HFFc6 (cell line): Measurements from ENCODE around the gene C21orf58. TPM values are rescaled to one million over a fixed set of nuclear protein-coding genes. Genes with fewer than 3 reads are reported as not detected.

ENCODE experiments used
- DNase-seq: peaks from one replicate; pipeline ENCODE4 v3.0.0-alpha.2; 2018
- H3K27ac Mint-ChIP-seq: 2 replicates; pipeline ENCODE4 v1.8.0; 2020; ENCODE audit warnings: mild to moderate bottlenecking, mixed read lengths
- H3K27me3 Mint-ChIP-seq: 2 replicates; pipeline ENCODE4 v1.8.0; 2021; ENCODE audit warnings: mild to moderate bottlenecking, moderate library complexity, mixed read lengths; ENCODE audit not compliant: insufficient read depth
- H3K36me3 Mint-ChIP-seq: 2 replicates; pipeline ENCODE4 v1.8.0; 2021; ENCODE audit warnings: low read depth, mixed read lengths
- H3K4me1 Mint-ChIP-seq: 2 replicates; pipeline ENCODE4 v1.8.0; 2020; ENCODE audit warnings: low read depth, mixed read lengths
- H3K4me3 Mint-ChIP-seq: 2 replicates; pipeline ENCODE4 v1.8.0; 2020; ENCODE audit warnings: mild to moderate bottlenecking, moderate library complexity, mixed read lengths
- H3K9me3 Mint-ChIP-seq: 2 replicates; pipeline ENCODE4 v1.8.0; 2020; ENCODE audit warnings: mild to moderate bottlenecking, mixed read lengths
- total RNA-seq, 6 experiments: library from RNA; stranded (reverse); fragmentation: NEBNext Ultra II Directional; extraction: Animal tissue kit (Norgen Biotek cat#: 25700); gene quantifications; 2 replicates in 1 of 6; 3 replicates in 5 of 6; pipeline ENCODE4 v1.2.3, GENCODE V29; 2021
- TF ChIP-seq, protein P1 (sequence below): fragments of 200-600 bp; sonication (generic); IDR thresholded peaks from 2 replicates; pipeline ENCODE4 v1.5.0; 2021; ENCODE audit warnings: antibody characterized with exemption, mild to moderate bottlenecking

The C21orf58 gene
- total RNA-seq, 6 experiments from 2014 or later, result 5.2 to 7.7 (median 7.1) TPM

DNA sequence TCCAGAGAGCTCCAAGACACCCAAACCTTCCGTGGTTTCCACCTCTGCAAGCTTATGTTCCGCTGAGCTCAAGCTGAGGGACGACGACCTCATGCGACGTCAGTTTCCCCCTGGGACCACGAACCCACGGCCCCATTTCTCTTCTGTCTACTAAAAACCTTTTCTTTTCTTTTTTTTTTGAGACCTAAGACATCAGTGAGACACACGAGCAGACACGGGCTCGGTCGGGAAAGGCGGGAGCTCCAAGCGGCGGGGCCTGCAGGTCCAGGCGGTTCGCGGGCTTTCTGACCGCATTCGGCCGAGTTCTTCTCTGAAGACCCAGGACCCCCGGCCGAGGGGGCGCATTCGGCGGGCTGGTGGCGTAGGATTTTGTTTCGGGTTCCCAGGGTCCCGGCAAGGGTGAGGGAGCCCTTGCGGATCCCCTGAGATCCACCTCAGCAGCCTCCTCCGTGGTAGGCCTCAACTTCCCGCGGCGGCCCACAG, 402 bp downstream of the C21orf58 start:
- Mint-ChIP-seq H3K4me3 (peak overlapping the region; percentile 94), H3K27me3 (no peaks in the 10 kb centered on the region; the same call in 1 of the 2 replicates), H3K9me3 (no peaks in the 10 kb centered on the region), H3K27ac (peak overlapping the region; percentile 85), H3K4me1 (peaks cover 42% of the 10 kb centered on the region), H3K36me3 (peaks cover 15% of the 10 kb centered on the region; the same call in 1 of the 2 replicates)
- TF ChIP-seq, protein P1, sequence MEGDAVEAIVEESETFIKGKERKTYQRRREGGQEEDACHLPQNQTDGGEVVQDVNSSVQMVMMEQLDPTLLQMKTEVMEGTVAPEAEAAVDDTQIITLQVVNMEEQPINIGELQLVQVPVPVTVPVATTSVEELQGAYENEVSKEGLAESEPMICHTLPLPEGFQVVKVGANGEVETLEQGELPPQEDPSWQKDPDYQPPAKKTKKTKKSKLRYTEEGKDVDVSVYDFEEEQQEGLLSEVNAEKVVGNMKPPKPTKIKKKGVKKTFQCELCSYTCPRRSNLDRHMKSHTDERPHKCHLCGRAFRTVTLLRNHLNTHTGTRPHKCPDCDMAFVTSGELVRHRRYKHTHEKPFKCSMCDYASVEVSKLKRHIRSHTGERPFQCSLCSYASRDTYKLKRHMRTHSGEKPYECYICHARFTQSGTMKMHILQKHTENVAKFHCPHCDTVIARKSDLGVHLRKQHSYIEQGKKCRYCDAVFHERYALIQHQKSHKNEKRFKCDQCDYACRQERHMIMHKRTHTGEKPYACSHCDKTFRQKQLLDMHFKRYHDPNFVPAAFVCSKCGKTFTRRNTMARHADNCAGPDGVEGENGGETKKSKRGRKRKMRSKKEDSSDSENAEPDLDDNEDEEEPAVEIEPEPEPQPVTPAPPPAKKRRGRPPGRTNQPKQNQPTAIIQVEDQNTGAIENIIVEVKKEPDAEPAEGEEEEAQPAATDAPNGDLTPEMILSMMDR, result no peak
- no peak for DNase-seq

DNA sequence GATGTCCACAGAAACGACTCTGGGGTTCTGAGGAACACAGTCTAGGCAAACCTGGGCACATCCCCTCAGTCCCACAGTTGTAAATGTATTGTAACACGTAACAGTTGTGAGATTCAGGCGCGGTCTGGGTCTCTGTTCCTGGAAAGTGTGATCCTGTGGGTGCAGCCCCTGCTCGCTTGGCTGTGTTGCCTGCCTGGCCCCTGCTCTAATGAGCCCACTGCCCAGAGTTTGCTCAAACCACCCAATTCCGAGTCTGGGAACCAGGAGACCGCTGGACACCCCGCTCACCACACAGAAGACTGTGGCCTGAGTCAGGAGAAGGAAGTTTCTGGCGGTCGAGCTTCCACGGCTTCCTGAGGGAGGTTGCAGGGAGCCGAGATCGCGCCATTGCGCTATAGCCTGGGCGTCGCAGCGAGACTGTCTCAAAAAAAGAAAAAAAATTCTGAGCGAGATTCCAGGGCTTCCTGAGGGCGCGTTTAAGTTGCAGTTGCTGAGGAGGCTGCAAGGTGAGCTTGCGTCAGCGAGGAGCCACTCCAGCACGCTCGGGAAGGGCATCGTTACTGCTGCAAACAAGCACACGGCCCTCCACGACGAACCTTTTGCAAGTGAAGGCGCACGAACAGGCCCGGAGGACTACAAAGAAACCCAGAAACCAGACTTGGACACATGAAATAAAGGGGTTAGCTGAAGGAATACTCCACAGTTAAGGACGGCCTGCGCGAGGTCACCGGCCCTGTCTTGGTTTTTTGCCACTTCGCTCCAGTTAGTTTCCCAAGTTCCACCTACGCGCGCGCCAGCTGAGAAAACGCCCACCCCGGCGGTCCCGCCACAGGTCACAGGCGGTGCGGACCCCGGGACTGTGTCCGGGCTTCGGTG, 1.1 kb downstream of the C21orf58 start:
- H3K36me3 Mint-ChIP-seq, result peaks cover 14% of the 10 kb centered on the region; the same call in 1 of the 2 replicates
- peaks cover 42% of the 10 kb centered on the region for H3K4me1 Mint-ChIP-seq
- H3K9me3 Mint-ChIP-seq, result no peaks in the 10 kb centered on the region
- H3K4me3 Mint-ChIP-seq, result peak overlapping the region; percentile 94
- peak; percentile 46 for DNase-seq
- TF ChIP-seq, protein P1, result no peak
- H3K27ac Mint-ChIP-seq, result peak overlapping the region; percentile 85
- no peaks in the 10 kb centered on the region; the same call in 1 of the 2 replicates for H3K27me3 Mint-ChIP-seq

DNA sequence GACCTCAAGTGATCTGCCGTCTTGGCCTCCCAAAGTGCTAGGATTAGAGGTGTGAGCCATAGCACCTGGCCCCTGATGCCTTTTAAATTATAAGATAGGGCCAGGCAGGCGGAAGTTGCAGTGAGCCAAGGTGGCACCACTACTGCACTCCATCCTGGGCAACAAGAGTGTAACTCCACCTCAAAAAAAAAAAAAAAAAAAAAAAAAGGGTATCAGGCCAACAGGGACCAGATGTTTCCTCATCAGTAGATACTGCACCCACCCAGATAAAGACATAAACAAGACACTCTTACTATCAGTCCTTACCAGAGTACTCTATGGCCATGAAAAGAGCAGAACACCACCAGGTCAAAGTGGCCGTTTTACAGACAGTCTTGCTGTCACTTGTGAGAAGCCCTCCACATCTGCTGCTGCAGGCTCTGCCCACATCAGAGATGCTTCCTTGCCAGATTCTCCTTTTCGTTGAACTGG, 3.3 kb downstream of the C21orf58 start:
- no peaks in the 10 kb centered on the region for H3K9me3 Mint-ChIP-seq
- peak overlapping the region; percentile 16 for H3K27ac Mint-ChIP-seq
- no peaks in the 10 kb centered on the region; the same call in 1 of the 2 replicates for H3K27me3 Mint-ChIP-seq
- no peak overlapping the region; the same call in 1 of the 2 replicates for H3K4me3 Mint-ChIP-seq
- peaks cover 29% of the 10 kb centered on the region for H3K4me1 Mint-ChIP-seq
- no peak for DNase-seq
- peaks cover 4% of the 10 kb centered on the region; the same call in 1 of the 2 replicates for H3K36me3 Mint-ChIP-seq
- TF ChIP-seq, protein P1, result no peak

DNA sequence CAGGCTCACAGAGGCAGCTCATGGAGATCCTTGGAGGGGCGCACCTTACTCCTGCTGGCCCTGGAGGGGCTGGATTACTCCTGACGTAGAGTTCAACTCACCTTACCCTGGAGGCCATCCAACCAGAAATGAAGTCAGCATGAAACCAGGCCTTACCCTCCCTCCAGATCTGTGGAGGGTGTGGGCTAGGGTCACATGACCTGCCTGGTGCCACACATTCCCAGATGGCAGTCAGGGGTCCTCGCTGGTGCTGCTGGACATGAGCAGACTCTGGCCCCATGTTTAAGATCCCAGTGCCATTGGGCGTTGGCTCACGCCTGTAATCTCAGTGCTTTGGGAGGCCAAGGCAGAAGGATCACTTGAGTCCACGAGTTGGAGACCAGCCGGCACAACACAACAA, 4.5 kb downstream of the C21orf58 start:
- H3K27me3 Mint-ChIP-seq, result no peaks in the 10 kb centered on the region; the same call in 1 of the 2 replicates
- TF ChIP-seq, protein P1, result no peak
- no peak overlapping the region for H3K4me3 Mint-ChIP-seq
- no peaks in the 10 kb centered on the region for H3K9me3 Mint-ChIP-seq
- H3K4me1 Mint-ChIP-seq, result peaks cover 27% of the 10 kb centered on the region
- DNase-seq, result no peak
- H3K27ac Mint-ChIP-seq, result no peak overlapping the region
- peaks cover 4% of the 10 kb centered on the region; the same call in 1 of the 2 replicates for H3K36me3 Mint-ChIP-seq

DNA sequence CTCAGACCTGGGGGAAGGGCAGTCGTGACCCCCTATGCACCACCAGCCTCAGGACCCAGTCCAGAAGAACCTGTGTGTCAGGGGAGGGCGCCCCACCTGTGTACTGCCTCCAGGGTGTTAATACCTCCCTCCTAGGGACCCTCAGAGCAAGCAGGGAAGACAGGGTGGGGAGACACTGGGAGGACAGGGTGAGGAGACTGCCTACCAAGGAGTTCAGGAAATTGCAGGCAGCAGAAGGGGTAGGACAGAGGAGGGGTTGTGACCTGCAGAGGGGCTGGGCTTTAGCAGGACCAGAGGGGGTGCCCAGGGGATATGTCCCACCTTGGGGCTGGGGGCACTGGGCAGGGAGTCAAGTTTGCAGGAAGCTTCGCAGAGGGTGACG, 5.2 kb downstream of the C21orf58 start:
- DNase-seq, result no peak
- Mint-ChIP-seq H3K9me3 (no peaks in the 10 kb centered on the region), H3K27ac (no peak overlapping the region), H3K27me3 (no peaks in the 10 kb centered on the region; the same call in 1 of the 2 replicates), H3K4me1 (peaks cover 27% of the 10 kb centered on the region), H3K36me3 (peaks cover 4% of the 10 kb centered on the region; the same call in 1 of the 2 replicates), H3K4me3 (no peak overlapping the region)
- TF ChIP-seq, protein P1, result no peak
